Colonic mucosa (tissue), 4 donors: ENCODE measurements around the gene PCDHGA9. TPM values are rescaled to one million over a fixed set of nuclear protein-coding genes. Genes with fewer than 3 reads are reported as not detected.
"Not testable (repeated sequence)": the region's sequence is repeated elsewhere in the genome, so short reads cannot be mapped to it uniquely, and the experiment has no call there.

ENCODE experiments used
- DNase-seq: peaks from one replicate; pipeline ENCODE4 v3.0.0-alpha.2; 2020
- H3K27ac ChIP-seq: fragments of 200-600 bp; one replicate; pipeline ENCODE4 v1.8.0; 2021
- H3K27me3 ChIP-seq: fragments of 200-600 bp; one replicate; pipeline ENCODE4 v1.8.0; 2021
- H3K36me3 ChIP-seq: fragments of 200-600 bp; one replicate; pipeline ENCODE4 v1.8.0; 2021
- H3K4me1 ChIP-seq: fragments of 200-600 bp; one replicate; pipeline ENCODE4 v1.8.0; 2021; ENCODE audit warnings: mild to moderate bottlenecking
- H3K4me3 ChIP-seq: fragments of 200-600 bp; one replicate; pipeline ENCODE4 v1.8.0; 2021
- H3K9ac ChIP-seq, 2 donors: one replicate each; pipeline ENCODE4 v1.7.0; 2013; ENCODE audit warnings: control low read depth in 2 of 2, low read depth in 2 of 2, low read length in 2 of 2
- H3K9me3 ChIP-seq: fragments of 200-600 bp; one replicate; pipeline ENCODE4 v1.8.0; 2021
- intact Hi-C: fragments of 100-400 bp; cut with DNase I; formaldehyde crosslinking; loops from one replicate; pipeline ENCODE4 v1.14.1; 2022
- total RNA-seq, 2 donors: library from RNA; stranded (reverse); fragmentation: NEBNext Ultra II Directional in 1 of 2; extraction: Animal tissue kit (Norgen Biotek cat#: 25700) in 1 of 2; gene quantifications; one replicate each; pipeline ENCODE4 v1.2.1, GENCODE V29; 2021
- TF ChIP-seq, protein P1 (sequence below): fragments of 200-600 bp; IDR thresholded peaks from one replicate; pipeline ENCODE4 v1.8.0; 2022; ENCODE audit warnings: antibody characterized with exemption, mild to moderate bottlenecking
- donor health status: healthy.
- donor health status: DM: no; HTN: no; CAD: no.
- donor health status: DM: no; HTN: no; CAD: no.

PCDHGA9 gene
- total RNA-seq, 2 donors from 2014 or later = 1.1 to 2.2 TPM

- no peak for DNase-seq
- Histone ChIP-seq H3K4me3 (no peak overlapping the region), H3K27me3 (no peaks in the 10 kb centered on the region), H3K27ac (no peak overlapping the region), H3K4me1 (no peaks in the 10 kb centered on the region), H3K36me3 (no peaks in the 10 kb centered on the region), H3K9me3 (peaks cover 9% of the 10 kb centered on the region), H3K9ac (no peak overlapping the region)
- intact Hi-C loops = loop anchor here (10.0 kb wide), 2 partner anchors 113 to 153 kb away; no protein-coding TSS in a partner anchor
- TF ChIP-seq, protein P1, sequence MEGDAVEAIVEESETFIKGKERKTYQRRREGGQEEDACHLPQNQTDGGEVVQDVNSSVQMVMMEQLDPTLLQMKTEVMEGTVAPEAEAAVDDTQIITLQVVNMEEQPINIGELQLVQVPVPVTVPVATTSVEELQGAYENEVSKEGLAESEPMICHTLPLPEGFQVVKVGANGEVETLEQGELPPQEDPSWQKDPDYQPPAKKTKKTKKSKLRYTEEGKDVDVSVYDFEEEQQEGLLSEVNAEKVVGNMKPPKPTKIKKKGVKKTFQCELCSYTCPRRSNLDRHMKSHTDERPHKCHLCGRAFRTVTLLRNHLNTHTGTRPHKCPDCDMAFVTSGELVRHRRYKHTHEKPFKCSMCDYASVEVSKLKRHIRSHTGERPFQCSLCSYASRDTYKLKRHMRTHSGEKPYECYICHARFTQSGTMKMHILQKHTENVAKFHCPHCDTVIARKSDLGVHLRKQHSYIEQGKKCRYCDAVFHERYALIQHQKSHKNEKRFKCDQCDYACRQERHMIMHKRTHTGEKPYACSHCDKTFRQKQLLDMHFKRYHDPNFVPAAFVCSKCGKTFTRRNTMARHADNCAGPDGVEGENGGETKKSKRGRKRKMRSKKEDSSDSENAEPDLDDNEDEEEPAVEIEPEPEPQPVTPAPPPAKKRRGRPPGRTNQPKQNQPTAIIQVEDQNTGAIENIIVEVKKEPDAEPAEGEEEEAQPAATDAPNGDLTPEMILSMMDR = no peak
Measured at GRCh38 chr5:141411575-141411974, 9.0 kb downstream of the PCDHGA9 start.

- peak within 1 kb of the TSS; percentile 28 for H3K4me3 ChIP-seq
- intact Hi-C loops = loop anchor here (10.0 kb wide), 2 partner anchors 112 to 152 kb away; no protein-coding TSS in a partner anchor
Measured at GRCh38 chr5:141412854-141413539, 10.4 kb downstream of the PCDHGA9 start, which contains the start of gene PCDHGA10. TSS of gene PCDHGA10 (plus strand) at chr5:141412987. CDS start at chr5:141413176, 189 bp downstream.

GRCh38 chr5:141413540-141414069 lies 11.0 kb downstream of the PCDHGA9 start:
- no peak for DNase-seq
- peaks cover 9% of the 10 kb centered on the region for H3K9me3 ChIP-seq
- no peak overlapping the region for H3K27ac ChIP-seq
- H3K36me3 ChIP-seq = no peaks in the 10 kb centered on the region
- peak overlapping the region in 1 of 2 donors; percentile 26 for H3K9ac ChIP-seq
- no peaks in the 10 kb centered on the region for H3K4me1 ChIP-seq
- no peaks in the 10 kb centered on the region for H3K27me3 ChIP-seq
- intact Hi-C loops = loop anchor here (10.0 kb wide), 2 partner anchors 111 to 151 kb away; no protein-coding TSS in a partner anchor
- TF ChIP-seq, protein P1 = no peak
- peak overlapping the region; percentile 28 for H3K4me3 ChIP-seq

More at GRCh38 chr5:141412854-141413539, 10.4 kb downstream of the PCDHGA9 start, which contains the start of gene PCDHGA10:
- no peaks in the 10 kb centered on the region for H3K27me3 ChIP-seq
- H3K9me3 ChIP-seq = peaks cover 9% of the 10 kb centered on the region
- TF ChIP-seq, protein P1 = peak; percentile 26
- no peaks in the 10 kb centered on the region for H3K36me3 ChIP-seq
- peak within 1 kb of the TSS in 1 of 2 donors; percentile 26 for H3K9ac ChIP-seq
- no peaks in the 10 kb centered on the region for H3K4me1 ChIP-seq
- H3K27ac ChIP-seq = no peak within 1 kb of the TSS
- peak; percentile 67 for DNase-seq

DNA sequence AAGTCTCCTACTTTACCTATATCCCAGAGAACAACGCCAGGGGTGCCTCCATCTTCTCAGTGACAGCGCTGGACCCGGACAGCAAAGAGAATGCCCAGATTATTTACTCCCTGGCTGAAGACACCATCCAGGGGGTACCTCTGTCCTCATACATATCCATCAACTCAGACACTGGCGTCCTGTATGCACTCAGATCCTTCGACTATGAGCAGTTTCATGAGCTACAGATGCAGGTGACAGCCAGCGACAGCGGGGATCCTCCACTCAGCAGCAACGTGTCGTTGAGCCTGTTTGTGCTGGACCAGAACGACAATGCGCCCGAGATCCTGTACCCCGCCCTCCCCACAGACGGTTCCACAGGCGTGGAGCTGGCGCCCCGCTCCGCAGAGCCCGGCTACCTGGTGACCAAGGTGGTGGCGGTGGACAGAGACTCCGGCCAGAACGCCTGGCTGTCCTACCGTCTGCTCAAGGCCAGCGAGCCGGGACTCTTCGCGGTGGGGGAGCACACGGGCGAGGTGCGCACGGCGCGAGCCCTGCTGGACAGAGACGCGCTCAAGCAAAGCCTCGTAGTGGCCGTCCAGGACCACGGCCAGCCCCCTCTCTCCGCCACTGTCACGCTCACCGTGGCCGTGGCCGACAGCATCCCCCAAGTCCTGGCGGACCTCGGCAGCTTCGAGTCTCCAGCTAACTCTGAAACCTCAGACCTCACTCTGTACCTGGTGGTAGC lies 12.1 kb downstream of the PCDHGA9 start:
- not testable (repeated sequence) for H3K36me3 ChIP-seq, DNase-seq, H3K4me1 ChIP-seq, H3K9ac ChIP-seq, H3K4me3 ChIP-seq, H3K27me3 ChIP-seq, H3K27ac ChIP-seq
- H3K9me3 ChIP-seq = peaks cover 11% of the 10 kb centered on the region
- intact Hi-C loops = loop anchor here (10.0 kb wide), 2 partner anchors 110 to 150 kb away; no protein-coding TSS in a partner anchor

DNA sequence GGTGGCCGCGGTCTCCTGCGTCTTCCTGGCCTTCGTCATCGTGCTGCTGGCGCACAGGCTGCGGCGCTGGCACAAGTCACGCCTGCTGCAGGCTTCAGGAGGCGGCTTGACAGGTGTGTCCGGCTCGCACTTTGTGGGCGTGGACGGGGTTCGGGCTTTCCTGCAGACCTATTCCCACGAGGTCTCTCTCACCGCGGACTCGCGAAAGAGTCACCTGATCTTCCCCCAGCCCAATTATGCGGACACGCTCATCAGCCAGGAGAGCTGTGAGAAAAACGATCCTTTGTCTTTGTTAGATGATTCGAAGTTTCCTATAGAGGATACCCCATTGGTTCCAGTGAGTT lies 12.7 kb downstream of the PCDHGA9 start:
- H3K9me3 ChIP-seq, DNase-seq, H3K36me3 ChIP-seq, H3K4me1 ChIP-seq, H3K4me3 ChIP-seq, H3K27me3 ChIP-seq, H3K27ac ChIP-seq, H3K9ac ChIP-seq: not testable (repeated sequence)
- intact Hi-C loops = loop anchor here (10.0 kb wide), 2 partner anchors 110 to 150 kb away; no protein-coding TSS in a partner anchor

- not testable (repeated sequence) for H3K4me1 ChIP-seq, H3K36me3 ChIP-seq, H3K9me3 ChIP-seq, H3K9ac ChIP-seq, H3K27ac ChIP-seq, H3K27me3 ChIP-seq
- intact Hi-C loops = loop anchor here (10.0 kb wide), 2 partner anchors 107 to 147 kb away; no protein-coding TSS in a partner anchor
- TF ChIP-seq, protein P1 = peak; percentile 32
- H3K4me3 ChIP-seq = peak within 1 kb of the TSS; percentile 26
- peak; percentile 52 for DNase-seq
Measured at GRCh38 chr5:141417494-141418172, 15.1 kb downstream of the PCDHGA9 start, which contains the start of gene PCDHGB7. TSS of gene PCDHGB7 (plus strand) at chr5:141417677. CDS start at chr5:141417860, 183 bp downstream.
